Caco-2 (cell line): ENCODE data around the gene GP5. TPM values are rescaled to one million over a fixed set of nuclear protein-coding genes. Genes with fewer than 3 reads are reported as not detected.

Experiments
- BruUV-seq: library from RNA; stranded (reverse); fragments of 400-500 nt; replicated peaks from 2 replicates; lab custom pipeline; 2021; lab: Mats Ljungman, UMichigan
- CTCF ChIA-PET: fragments of 300-600 bp; sonication (Branson Sonifier 250); formaldehyde crosslinking; loops from one replicate; lab custom pipeline; 2022; ENCODE audit warnings: antibody characterized with exemption; lab: Charles Lee
- POLR2A ChIA-PET: fragments of 300-600 bp; sonication (Branson Sonifier 250); formaldehyde crosslinking; loops from one replicate; lab custom pipeline; 2022; ENCODE audit warnings: antibody characterized with exemption; lab: Charles Lee
- DNase-seq, 2 experiments: peaks; one replicate each; pipeline versions ENCODE4 v3.0.0 to v3.0.0-alpha.2; 2020 to 2022
- H3K27me3 ChIP-seq: replicated peaks from 2 replicates; pipeline ENCODE4 v1.6.0; 2011; ENCODE audit warnings: low read length; ENCODE audit not compliant: control insufficient read depth, insufficient read depth
- H3K36me3 ChIP-seq: 2 replicates; pipeline ENCODE4 v1.5.1; 2011; ENCODE audit warnings: low read length; ENCODE audit not compliant: control insufficient read depth, insufficient read depth
- H3K4me1 ChIP-seq: fragments of 250-450 bp; sonication (Bioruptor Pico); 2 replicates; pipeline ENCODE4 v1.5.1; 2020; ENCODE audit warnings: mild to moderate bottlenecking
- H3K4me3 ChIP-seq: 2 replicates; pipeline ENCODE4 v1.5.1; 2011; ENCODE audit warnings: low read depth, mild to moderate bottlenecking, control low read depth, low read length
- H3K9me3 ChIP-seq: fragments of 250-450 bp; sonication (Bioruptor Pico); 2 replicates; pipeline ENCODE4 v1.5.1; 2020; ENCODE audit warnings: mild to moderate bottlenecking, moderate library complexity
- H3K27ac Mint-ChIP-seq: one replicate; pipeline ENCODE4 v1.8.0; 2022; ENCODE audit warnings: mixed read lengths; ENCODE audit not compliant: unreplicated experiment
- H3K27me3 Mint-ChIP-seq: one replicate; pipeline ENCODE4 v1.8.0; 2022; ENCODE audit warnings: mixed read lengths; ENCODE audit not compliant: insufficient read depth, unreplicated experiment
- H3K36me3 Mint-ChIP-seq: one replicate; pipeline ENCODE4 v1.8.0; 2022; ENCODE audit warnings: mild to moderate bottlenecking, mixed read lengths; ENCODE audit not compliant: insufficient read depth, unreplicated experiment
- H3K4me1 Mint-ChIP-seq: one replicate; pipeline ENCODE4 v1.8.0; 2022; ENCODE audit warnings: low read depth, mixed read lengths; ENCODE audit not compliant: unreplicated experiment
- H3K4me3 Mint-ChIP-seq: one replicate; pipeline ENCODE4 v1.8.0; 2022; ENCODE audit warnings: mild to moderate bottlenecking, moderate library complexity, mixed read lengths; ENCODE audit not compliant: unreplicated experiment
- H3K9me3 Mint-ChIP-seq: one replicate; pipeline ENCODE4 v1.8.0; 2022; ENCODE audit warnings: mixed read lengths; ENCODE audit not compliant: unreplicated experiment
- intact Hi-C: fragments of 100-400 bp; cut with micrococcal nuclease; formaldehyde crosslinking; loops from one replicate; pipeline ENCODE4 v1.10.0; 2022; ENCODE audit not compliant: unreplicated experiment
- total RNA-seq: library from RNA; stranded (reverse); gene quantifications from 2 replicates; pipeline ENCODE4 v1.2.3, GENCODE V29; 2022
- TF ChIP-seq, protein P1 (sequence below), 2 experiments: fragments of 200-600 bp in 1 of 2; IDR thresholded peaks; 1 replicate in 1 of 2; 2 replicates in 1 of 2; pipeline versions ENCODE4 v1.5.1 to v1.8.0; 2011 to 2022; ENCODE audit warnings: antibody characterized with exemption in 1 of 2, control low read depth in 1 of 2, inconsistent platforms in 1 of 2, low read depth in 1 of 2, low read length in 1 of 2, mild to moderate bottlenecking in 1 of 2, moderate library complexity in 1 of 2; ENCODE audit not compliant: insufficient read depth in 1 of 2, severe bottlenecking in 1 of 2, unreplicated experiment in 1 of 2

GP5 gene
- total RNA-seq, 1 experiment from 2014 or later: 0.25 TPM

DNA sequence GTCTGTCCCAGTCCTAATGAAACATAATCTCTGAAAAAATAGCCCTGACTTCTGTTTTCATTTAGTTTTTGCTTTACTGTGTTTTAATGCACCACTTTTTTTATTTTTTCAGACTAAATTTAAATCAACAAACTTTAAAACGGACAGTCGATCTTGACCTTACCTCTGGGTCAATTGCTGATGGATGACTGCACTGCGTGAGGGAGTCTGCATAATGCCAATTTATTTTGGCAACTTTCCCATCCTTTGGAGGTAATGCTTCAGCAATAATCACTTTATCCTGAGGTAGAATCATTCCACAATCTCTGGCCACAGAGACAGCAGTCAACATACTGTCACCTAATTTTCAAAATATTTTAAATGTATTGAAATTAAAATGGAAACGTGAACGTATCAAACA lies 32.5 kb upstream of the GP5 start:
- CTCF ChIA-PET: no interaction called here

DNA sequence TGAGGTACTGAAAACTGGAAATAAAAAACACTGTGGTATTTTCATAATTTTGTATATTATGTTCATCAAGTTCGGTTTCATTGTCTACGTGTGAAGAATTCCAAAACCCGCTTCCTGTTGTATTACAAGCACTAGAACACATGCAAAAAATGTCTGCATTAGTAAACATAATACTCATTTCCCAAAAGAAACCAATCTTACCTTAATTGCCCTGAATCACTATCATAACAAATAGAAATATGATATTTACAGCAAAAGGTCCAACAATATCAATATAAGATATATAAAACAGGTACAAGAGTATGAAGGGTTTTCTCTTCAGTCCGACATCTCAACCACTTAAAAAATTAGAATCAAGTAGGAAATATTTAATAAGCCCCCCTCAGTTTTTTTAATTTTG lies 26.3 kb upstream of the GP5 start:
- no peaks in the 10 kb centered on the region for H3K4me1 ChIP-seq
- Mint-ChIP-seq H3K27me3 (no peaks in the 10 kb centered on the region), H3K27ac (no peak overlapping the region), H3K4me1 (peaks cover 6% of the 10 kb centered on the region), H3K9me3 (no peaks in the 10 kb centered on the region), H3K4me3 (no peak overlapping the region), H3K36me3 (peaks cover 82% of the 10 kb centered on the region)
- no peaks in the 10 kb centered on the region for H3K36me3 ChIP-seq
- no peak overlapping the region for H3K4me3 ChIP-seq
- ChIA-PET CTCF (no interaction called here), POLR2A (no interaction called here)
- BruUV-seq: no TSS peak
- DNase-seq: no peak
- no peaks in the 10 kb centered on the region for H3K27me3 ChIP-seq
- intact Hi-C loops: no loop called here
- H3K9me3 ChIP-seq: no peaks in the 10 kb centered on the region
- TF ChIP-seq, protein P1, sequence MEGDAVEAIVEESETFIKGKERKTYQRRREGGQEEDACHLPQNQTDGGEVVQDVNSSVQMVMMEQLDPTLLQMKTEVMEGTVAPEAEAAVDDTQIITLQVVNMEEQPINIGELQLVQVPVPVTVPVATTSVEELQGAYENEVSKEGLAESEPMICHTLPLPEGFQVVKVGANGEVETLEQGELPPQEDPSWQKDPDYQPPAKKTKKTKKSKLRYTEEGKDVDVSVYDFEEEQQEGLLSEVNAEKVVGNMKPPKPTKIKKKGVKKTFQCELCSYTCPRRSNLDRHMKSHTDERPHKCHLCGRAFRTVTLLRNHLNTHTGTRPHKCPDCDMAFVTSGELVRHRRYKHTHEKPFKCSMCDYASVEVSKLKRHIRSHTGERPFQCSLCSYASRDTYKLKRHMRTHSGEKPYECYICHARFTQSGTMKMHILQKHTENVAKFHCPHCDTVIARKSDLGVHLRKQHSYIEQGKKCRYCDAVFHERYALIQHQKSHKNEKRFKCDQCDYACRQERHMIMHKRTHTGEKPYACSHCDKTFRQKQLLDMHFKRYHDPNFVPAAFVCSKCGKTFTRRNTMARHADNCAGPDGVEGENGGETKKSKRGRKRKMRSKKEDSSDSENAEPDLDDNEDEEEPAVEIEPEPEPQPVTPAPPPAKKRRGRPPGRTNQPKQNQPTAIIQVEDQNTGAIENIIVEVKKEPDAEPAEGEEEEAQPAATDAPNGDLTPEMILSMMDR (IDR thresholded peaks at IDR 0.05; ENCODE audit: insufficient read depth in 1 of 2, low read depth in 1 of 2, low read length in 1 of 2, severe bottlenecking in 1 of 2, unreplicated experiment in 1 of 2): no peak

More for the DNA sequence above, 32.5 kb upstream of the GP5 start:
- no peak overlapping the region for H3K4me3 ChIP-seq
- TF ChIP-seq, protein P1 (IDR thresholded peaks at IDR 0.05; ENCODE audit: insufficient read depth in 1 of 2, low read depth in 1 of 2, low read length in 1 of 2, severe bottlenecking in 1 of 2, unreplicated experiment in 1 of 2): no peak
- peaks cover 3% of the 10 kb centered on the region for H3K36me3 ChIP-seq
- no peaks in the 10 kb centered on the region for H3K9me3 Mint-ChIP-seq
- H3K27me3 ChIP-seq: no peaks in the 10 kb centered on the region
- no peak overlapping the region for H3K4me3 Mint-ChIP-seq
- no peaks in the 10 kb centered on the region for H3K9me3 ChIP-seq
- no peaks in the 10 kb centered on the region for H3K4me1 ChIP-seq
- intact Hi-C loops: no loop called here
- no TSS peak for BruUV-seq
- no peaks in the 10 kb centered on the region for H3K27me3 Mint-ChIP-seq
- H3K36me3 Mint-ChIP-seq: peaks cover 78% of the 10 kb centered on the region
- POLR2A ChIA-PET: no interaction called here
- H3K27ac Mint-ChIP-seq: no peak overlapping the region
- no peaks in the 10 kb centered on the region for H3K4me1 Mint-ChIP-seq
- no peak for DNase-seq

DNA sequence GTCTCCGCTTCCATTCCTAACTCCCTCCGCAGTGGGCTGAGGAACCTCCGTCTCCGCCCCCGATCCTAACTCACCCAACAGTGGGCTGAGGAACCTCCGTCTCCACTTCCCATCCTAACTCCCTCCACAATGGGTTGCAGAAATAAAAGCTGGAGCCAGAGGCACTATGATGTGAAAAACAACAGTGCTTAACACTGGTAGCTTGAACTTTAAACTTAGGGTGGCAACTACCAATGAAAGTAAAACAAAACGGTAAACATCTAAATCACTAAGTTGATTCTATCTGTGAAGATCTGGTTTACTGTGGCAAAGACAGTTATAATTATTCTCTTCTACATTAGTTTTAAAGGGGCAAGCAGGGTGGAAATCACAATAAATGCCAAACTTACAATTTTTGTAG lies 25.9 kb upstream of the GP5 start:
- no peak overlapping the region for H3K4me3 Mint-ChIP-seq
- TF ChIP-seq, protein P1 (IDR thresholded peaks at IDR 0.05; ENCODE audit: insufficient read depth in 1 of 2, low read depth in 1 of 2, low read length in 1 of 2, severe bottlenecking in 1 of 2, unreplicated experiment in 1 of 2): no peak
- no peak for DNase-seq
- intact Hi-C loops: no loop called here
- no peak overlapping the region for H3K27ac Mint-ChIP-seq
- ChIA-PET POLR2A (no interaction called here), CTCF (no interaction called here)
- Histone ChIP-seq H3K27me3 (no peaks in the 10 kb centered on the region), H3K9me3 (no peaks in the 10 kb centered on the region), H3K4me3 (no peak overlapping the region), H3K4me1 (no peaks in the 10 kb centered on the region), H3K36me3 (no peaks in the 10 kb centered on the region)
- peaks cover 6% of the 10 kb centered on the region for H3K4me1 Mint-ChIP-seq
- no peaks in the 10 kb centered on the region for H3K27me3 Mint-ChIP-seq
- H3K36me3 Mint-ChIP-seq: peaks cover 80% of the 10 kb centered on the region
- BruUV-seq: no TSS peak
- no peaks in the 10 kb centered on the region for H3K9me3 Mint-ChIP-seq
